Loucy (cell line): Measurements from ENCODE around the gene ISOC1.

Experiments
- H2AFZ ChIP-seq: fragments of 200-600 bp; sonication (generic); 2 replicates; pipeline ENCODE4 v1.6.0; 2016; ENCODE audit warnings: antibody characterized with exemption, mild to moderate bottlenecking, low read length, moderate library complexity
- H3F3A ChIP-seq: fragments of 200-600 bp; 2 replicates; pipeline ENCODE4 v1.6.0; 2016; ENCODE audit warnings: antibody characterized with exemption, low read depth, mild to moderate bottlenecking
- H3K27me3 ChIP-seq: fragments of 200-600 bp; sonication (generic); 2 replicates; pipeline ENCODE4 v1.6.1; 2014; ENCODE audit warnings: low read length, mild to moderate bottlenecking; ENCODE audit not compliant: insufficient read depth, poor library complexity, severe bottlenecking
- H3K36me3 ChIP-seq: fragments of 200-600 bp; sonication (generic); 2 replicates; pipeline ENCODE4 v1.6.1; 2016; ENCODE audit warnings: low read length; ENCODE audit not compliant: insufficient read depth
- H3K4me1 ChIP-seq: fragments of 200-600 bp; sonication (generic); 2 replicates; pipeline ENCODE4 v1.5.1; 2014; ENCODE audit warnings: low read length, mild to moderate bottlenecking; ENCODE audit not compliant: insufficient read depth, poor library complexity, severe bottlenecking
- H3K4me2 ChIP-seq: fragments of 200-600 bp; sonication (generic); 2 replicates; pipeline ENCODE4 v1.6.0; 2014; ENCODE audit warnings: antibody characterized with exemption, low read length, low read depth, mild to moderate bottlenecking; ENCODE audit not compliant: poor library complexity, severe bottlenecking
- H3K4me3 ChIP-seq: fragments of 200-600 bp; sonication (generic); 2 replicates; pipeline ENCODE4 v1.5.1; 2014; ENCODE audit warnings: low read length, mild to moderate bottlenecking, mixed read lengths; ENCODE audit not compliant: poor library complexity, severe bottlenecking
- H3K79me2 ChIP-seq: fragments of 200-600 bp; sonication (generic); 2 replicates; pipeline ENCODE4 v1.6.1; 2014; ENCODE audit warnings: low read length; ENCODE audit not compliant: insufficient read depth
- H3K9ac ChIP-seq: fragments of 200-600 bp; sonication (generic); 2 replicates; pipeline ENCODE4 v1.6.0; 2014; ENCODE audit warnings: mild to moderate bottlenecking, low read depth, low read length, moderate library complexity; ENCODE audit not compliant: poor library complexity, severe bottlenecking
- H3K9me2 ChIP-seq: fragments of 200-600 bp; sonication (generic); replicated peaks from 2 replicates; pipeline ENCODE4 v1.6.1; 2016; ENCODE audit warnings: low read depth, low read length, mixed read lengths
- H3K9me3 ChIP-seq: fragments of 200-600 bp; sonication (generic); 2 replicates; pipeline ENCODE4 v1.6.1; 2014; ENCODE audit warnings: mild to moderate bottlenecking, antibody characterized with exemption, low read length, low read depth; ENCODE audit not compliant: insufficient read depth
- H4K20me1 ChIP-seq: fragments of 200-600 bp; sonication (generic); 2 replicates; pipeline ENCODE4 v1.6.0; 2014; ENCODE audit warnings: antibody characterized with exemption, low read length, mild to moderate bottlenecking; ENCODE audit not compliant: insufficient read depth, poor library complexity, severe bottlenecking
- EZH2phosphoT487 ChIP-seq: fragments of 200-600 bp; IDR thresholded peaks from 2 replicates; pipeline ENCODE4 v1.6.1; 2018; ENCODE audit warnings: antibody characterized with exemption, mild to moderate bottlenecking, moderate library complexity, borderline replicate concordance
- TF ChIP-seq, protein P1 (sequence below): fragments of 200-600 bp; sonication (generic); conservative IDR thresholded peaks from 2 replicates; pipeline ENCODE4 v1.5.1; 2014; ENCODE audit warnings: mild to moderate bottlenecking, antibody characterized with exemption, low read length

Gene ISOC1

DNA sequence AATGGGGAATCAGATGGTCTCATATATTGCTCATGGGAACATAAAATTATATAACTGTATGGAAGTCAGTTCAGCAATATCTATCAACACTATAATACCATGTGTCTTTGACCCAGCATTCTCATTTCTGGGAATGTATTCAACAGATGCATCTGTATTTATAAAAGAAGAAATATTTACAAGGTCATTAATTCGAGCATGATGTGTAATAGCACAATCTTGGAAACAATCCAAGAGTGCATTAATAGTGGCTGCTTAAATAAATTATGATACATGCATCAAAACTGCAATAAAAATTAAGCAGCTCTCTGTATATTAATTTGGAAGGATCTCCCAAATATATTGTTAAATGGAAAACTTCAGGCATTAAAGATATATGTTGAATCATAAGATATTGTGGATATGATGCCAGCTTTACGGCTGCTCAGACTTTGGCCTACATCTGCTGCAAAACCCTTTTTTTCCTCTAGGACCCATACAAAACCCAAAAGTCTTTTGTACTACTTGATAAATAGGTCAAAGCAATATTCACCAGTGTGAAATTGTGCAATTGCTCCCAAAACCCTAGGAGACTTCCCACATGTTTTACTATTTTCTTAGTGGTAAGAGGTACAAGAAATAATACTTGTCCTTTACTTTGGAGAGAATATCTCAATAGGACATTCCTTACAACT, 45.3 kb upstream of the ISOC1 start:
- Histone ChIP-seq H3K79me2 (no peaks in the 10 kb centered on the region), H3K4me1 (no peaks in the 10 kb centered on the region), H3K36me3 (no peaks in the 10 kb centered on the region), H4K20me1 (no peaks in the 10 kb centered on the region), H2AFZ (no peak overlapping the region), H3K4me3 (no peak overlapping the region), H3K27me3 (no peaks in the 10 kb centered on the region), H3K9me2 (no peaks in the 10 kb centered on the region), H3K9me3 (no peaks in the 10 kb centered on the region), H3K9ac (no peak overlapping the region), H3F3A (no peaks in the 10 kb centered on the region), H3K4me2 (no peak overlapping the region)
- TF ChIP-seq, protein P1, sequence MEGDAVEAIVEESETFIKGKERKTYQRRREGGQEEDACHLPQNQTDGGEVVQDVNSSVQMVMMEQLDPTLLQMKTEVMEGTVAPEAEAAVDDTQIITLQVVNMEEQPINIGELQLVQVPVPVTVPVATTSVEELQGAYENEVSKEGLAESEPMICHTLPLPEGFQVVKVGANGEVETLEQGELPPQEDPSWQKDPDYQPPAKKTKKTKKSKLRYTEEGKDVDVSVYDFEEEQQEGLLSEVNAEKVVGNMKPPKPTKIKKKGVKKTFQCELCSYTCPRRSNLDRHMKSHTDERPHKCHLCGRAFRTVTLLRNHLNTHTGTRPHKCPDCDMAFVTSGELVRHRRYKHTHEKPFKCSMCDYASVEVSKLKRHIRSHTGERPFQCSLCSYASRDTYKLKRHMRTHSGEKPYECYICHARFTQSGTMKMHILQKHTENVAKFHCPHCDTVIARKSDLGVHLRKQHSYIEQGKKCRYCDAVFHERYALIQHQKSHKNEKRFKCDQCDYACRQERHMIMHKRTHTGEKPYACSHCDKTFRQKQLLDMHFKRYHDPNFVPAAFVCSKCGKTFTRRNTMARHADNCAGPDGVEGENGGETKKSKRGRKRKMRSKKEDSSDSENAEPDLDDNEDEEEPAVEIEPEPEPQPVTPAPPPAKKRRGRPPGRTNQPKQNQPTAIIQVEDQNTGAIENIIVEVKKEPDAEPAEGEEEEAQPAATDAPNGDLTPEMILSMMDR = no peak
- no peak for TF ChIP-seq EZH2phosphoT487

DNA sequence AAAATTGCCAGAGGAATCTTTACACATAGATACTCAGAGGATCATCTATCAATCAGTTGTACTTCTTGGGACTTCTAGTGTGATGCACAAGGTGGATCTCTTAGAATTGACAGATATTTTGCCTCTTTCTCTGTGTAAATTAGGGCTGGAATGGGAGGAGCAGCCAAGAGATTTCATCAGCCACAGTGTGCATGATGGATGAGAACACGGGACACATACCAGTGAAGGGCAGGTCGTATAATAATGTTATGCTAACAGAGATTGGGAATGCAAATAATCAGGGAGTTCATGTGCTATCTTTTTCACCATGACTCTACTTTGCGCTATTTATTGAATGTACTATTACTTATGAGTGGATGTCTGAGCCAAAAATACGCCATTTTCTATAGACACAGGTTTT, 43.3 kb upstream of the ISOC1 start:
- Histone ChIP-seq H4K20me1 (no peaks in the 10 kb centered on the region), H3F3A (no peaks in the 10 kb centered on the region), H3K9me3 (no peaks in the 10 kb centered on the region), H3K4me3 (no peak overlapping the region), H3K9ac (no peak overlapping the region), H3K4me2 (no peak overlapping the region), H3K79me2 (no peaks in the 10 kb centered on the region), H3K27me3 (no peaks in the 10 kb centered on the region), H3K4me1 (no peaks in the 10 kb centered on the region), H3K36me3 (no peaks in the 10 kb centered on the region), H2AFZ (no peak overlapping the region), H3K9me2 (no peaks in the 10 kb centered on the region)
- TF ChIP-seq, protein P1 = no peak
- no peak for TF ChIP-seq EZH2phosphoT487

DNA sequence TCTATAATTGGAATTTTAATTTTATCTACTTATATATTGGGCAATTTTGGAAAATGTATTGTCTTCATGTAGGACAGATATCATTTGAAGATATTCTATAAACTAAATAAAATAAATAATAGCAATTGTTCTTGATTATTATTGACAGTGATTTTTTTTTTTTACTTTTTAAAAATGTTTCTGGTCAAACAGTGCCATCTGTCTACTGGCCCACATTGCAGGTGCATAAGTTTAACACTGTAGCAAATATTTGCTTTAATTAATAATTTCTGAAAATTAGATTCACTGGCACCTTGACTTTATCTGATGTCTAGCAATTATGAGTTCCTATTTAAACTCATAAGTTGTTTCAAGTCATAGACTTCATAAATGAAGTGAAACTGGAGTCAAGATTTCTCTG, 41.1 kb upstream of the ISOC1 start:
- Histone ChIP-seq H3K4me1 (no peaks in the 10 kb centered on the region), H3K4me3 (no peak overlapping the region), H3K9me3 (no peaks in the 10 kb centered on the region), H2AFZ (no peak overlapping the region), H3K36me3 (no peaks in the 10 kb centered on the region), H3F3A (no peaks in the 10 kb centered on the region), H3K27me3 (no peaks in the 10 kb centered on the region), H4K20me1 (no peaks in the 10 kb centered on the region), H3K9ac (no peak overlapping the region), H3K79me2 (no peaks in the 10 kb centered on the region), H3K4me2 (no peak overlapping the region), H3K9me2 (no peaks in the 10 kb centered on the region)
- TF ChIP-seq, protein P1 = no peak
- no peak for TF ChIP-seq EZH2phosphoT487
